GM18870 (cell line): ENCODE data around the gene CTNNA2.

ENCODE experiments used
- ATAC-seq: cut with Tn5 transposase; IDR thresholded peaks from one replicate; pipeline ENCODE4 v1.9.1; 2021; ENCODE audit warnings: moderate library complexity; ENCODE audit not compliant: unreplicated experiment

Gene CTNNA2

DNA sequence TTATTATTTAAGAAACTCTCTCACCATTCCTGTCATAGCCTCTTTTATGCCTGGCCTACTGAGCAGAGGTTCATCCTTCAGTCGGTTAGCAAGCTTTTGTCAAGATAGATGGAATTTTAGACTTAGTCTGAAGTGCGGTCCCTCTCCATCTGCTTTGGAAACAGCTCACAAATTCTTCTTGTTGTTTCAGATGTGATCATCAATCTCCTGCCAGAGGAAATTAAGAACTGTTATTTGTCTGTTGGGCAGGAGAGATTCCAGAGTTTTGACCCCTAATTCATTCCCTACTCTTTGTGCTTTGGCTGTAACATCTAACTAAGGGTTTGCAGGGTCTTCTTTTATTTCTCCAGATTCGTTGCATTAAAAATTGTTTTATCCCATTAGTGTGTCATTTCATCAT is 735.3 kb downstream of the CTNNA2 start:
- ATAC-seq: no peak

DNA sequence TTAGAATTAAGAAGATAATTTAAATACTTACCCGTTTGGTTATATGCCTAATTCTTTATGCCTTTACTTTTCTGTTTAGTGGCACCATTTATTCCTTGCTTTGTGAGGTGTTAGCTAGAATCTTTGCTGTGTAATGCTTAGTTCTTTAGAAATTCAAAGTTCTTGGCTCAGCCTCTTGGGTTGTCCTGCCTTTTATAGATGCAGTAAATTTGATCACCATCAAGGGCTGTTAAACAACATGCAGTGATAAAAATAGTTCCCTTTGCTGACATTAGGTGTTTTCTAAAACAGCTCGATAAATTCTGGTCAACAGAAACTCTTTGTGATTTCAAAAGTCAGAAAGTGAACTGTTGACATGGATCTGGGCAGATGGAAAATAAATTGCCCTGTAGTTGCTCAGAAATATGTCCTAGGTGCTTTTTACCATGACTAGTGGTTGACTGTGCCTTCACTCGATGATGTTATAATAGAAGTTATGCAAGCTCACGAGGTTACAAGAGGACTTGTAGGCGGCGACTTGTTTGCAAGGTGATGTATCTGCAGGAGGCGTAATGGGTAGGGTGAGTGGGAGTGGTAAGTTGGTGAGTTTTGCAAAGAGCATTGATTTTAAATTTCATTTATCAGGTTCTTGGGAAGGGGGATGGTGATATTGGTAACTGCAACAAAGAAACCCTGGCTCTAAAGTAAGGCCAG is 739.6 kb downstream of the CTNNA2 start:
- no peak for ATAC-seq

DNA sequence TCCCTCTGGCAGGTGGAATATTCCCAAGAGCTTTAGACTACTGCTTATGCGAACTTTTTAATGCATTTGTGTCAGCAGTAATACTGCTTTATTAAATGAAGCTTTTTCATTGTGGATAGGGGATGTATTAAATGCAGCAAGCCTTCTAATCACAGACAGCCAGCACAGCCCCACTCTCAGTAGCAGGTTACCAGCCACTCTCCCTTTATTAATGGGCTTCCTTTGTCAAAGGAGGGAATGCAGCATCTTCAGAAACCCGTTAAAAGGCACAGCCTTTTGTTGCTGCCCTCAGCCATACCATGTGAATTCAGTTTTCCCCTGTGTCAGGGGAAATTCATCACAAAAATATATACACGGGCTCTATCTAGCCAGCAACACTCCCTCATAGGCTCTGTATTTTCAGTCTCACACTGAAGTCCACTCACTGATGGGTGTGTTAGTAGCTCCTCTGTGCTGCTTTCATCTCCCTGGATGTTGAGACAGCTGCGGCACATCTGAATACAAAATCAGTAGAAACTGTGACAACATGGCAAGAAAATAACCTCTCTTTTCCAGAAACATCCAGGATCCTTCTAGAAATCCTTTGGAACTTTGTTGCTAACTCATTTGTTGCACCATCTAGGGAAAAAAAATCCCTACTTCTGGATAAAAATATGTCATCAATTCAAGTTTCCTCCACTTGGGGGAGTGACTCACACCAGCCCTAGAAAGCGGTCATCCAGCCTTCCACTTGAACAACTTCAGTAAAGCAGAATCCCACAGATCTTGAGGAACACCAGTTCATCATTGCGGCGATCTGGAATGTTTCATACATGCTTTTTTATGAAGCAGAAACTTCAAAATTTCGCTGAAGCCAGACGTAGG is 743.3 kb downstream of the CTNNA2 start:
- no peak for ATAC-seq

DNA sequence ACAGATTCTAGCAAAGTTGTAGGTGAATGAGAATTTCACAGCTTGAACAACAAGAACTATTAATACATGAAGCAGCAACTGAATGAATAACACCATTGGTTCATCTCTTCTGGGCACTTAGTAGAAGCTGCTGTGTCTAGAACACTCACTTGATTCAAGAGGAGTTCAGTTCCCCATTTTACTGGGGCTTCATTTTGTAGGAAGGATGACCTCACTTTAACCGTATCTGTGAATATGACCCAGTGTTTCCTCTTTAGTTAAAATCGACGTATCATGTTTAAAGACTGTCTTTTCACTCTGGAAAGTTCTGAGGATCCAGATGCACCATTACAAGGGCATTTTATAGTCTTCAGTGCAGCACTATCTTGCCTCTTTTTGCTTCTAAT is 743.9 kb downstream of the CTNNA2 start:
- ATAC-seq: no peak

DNA sequence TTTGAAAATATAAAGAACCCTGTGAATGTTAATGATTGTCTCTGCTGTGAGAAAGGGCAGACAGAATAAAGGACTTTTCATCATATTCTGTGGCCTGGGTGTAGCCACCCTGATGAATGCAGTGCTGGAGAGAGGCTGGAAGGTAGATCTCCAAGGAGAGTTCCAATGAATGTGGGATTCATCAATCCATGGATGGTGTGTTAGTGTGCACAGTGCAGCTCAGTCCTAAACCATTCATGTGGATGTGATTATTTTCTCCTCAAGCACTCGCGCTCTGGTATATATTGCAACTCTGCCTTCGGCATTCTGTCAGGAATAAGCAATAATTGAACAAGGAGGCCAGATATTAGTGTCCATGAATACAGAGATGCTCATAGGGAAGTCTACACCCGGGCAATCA is 744.6 kb downstream of the CTNNA2 start:
- ATAC-seq: no peak

DNA sequence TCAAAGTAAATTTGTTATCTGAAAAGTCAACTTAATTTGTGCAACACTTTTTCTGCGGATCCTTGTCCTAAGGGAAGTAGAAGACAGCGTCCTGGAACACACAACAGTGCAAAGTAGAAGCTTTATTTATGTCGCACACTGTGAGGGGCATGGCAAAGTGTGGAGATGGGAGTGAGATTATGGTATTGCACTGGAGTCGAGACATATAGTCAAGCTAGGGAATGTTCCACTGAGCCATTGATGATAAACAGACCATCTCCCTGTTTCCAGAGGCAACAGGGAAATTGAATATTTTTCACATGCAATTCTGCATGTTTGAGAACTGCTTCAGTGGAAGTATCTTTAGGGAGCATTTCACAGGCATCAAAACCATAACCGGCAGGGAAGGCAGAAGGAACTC is 745.5 kb downstream of the CTNNA2 start:
- ATAC-seq: no peak

DNA sequence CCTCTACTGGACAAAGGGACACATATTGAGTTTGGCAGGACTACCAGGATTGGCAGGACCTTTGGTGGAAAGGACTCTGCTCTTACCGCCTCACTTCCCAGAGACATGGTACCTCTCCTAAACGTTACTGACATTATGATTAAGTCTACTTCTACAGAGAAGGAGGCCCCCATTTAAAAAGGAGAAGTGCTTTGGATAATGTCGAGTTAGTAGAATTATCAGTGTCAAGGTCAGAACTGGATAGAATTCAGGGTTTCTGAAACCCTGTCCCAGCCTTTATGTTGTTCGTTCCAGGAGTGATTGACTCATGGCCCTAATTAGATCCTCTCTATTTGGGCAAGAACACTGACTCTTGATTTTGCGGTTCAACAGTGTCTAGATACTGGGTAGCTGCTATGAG is 745.9 kb downstream of the CTNNA2 start:
- ATAC-seq: no peak

DNA sequence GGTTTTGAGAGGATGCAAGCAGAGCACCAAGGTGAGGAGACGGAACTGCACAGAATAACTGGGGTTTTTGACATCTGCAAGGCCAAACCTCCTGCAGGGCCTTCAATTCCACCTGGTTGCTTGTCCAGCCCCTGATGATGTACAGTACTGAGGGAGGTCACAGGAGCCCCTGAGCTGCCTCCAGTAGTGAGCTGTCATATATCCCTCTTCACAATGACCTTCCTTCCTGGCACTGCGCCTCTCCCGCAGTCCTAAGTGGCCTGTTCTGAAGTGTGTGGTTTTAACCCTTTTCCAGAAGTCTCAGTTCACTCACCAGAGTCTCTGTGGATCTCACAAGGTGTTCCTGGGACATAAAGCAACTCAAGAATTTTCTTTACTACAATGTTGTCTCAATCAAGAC is 746.4 kb downstream of the CTNNA2 start:
- no peak for ATAC-seq

DNA sequence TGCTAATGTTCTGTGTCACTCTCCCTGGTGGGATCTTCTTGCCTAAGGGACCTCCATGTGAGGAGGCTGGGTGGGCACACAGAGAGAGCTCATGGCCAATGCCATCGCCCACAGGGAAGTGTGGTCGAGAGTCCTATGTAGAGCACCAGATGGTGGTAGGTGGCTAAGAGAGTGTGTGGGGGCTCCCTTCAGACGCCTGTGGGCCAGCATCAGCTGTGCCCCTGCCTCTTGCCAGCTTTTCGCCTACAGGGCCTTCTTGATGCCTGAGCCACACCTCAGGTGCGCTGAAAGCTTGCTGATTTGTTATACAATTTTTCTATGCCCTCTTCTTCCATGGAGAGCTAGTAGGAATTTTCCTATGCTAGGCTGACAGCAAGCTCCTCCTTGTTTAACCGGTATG is 753.4 kb downstream of the CTNNA2 start:
- no peak for ATAC-seq

DNA sequence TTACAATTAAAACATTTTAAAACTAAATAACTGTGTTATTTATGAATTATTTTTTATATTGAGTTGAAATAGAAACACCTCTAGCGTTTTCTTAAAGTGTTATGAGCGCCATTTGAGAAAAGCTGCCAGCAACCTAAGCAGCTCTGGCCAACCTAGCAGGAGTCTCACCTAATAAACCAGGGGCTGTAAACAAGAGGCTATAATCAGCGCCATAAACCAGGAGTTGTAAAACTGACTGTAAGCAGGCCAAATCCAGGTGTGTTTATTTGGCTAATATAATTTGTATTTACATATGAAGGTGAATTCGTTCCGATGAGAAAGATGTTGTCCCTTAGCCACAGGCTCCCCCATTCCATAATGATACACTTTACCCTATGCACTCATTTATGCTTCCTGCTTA is 757.0 kb downstream of the CTNNA2 start:
- ATAC-seq: no peak

DNA sequence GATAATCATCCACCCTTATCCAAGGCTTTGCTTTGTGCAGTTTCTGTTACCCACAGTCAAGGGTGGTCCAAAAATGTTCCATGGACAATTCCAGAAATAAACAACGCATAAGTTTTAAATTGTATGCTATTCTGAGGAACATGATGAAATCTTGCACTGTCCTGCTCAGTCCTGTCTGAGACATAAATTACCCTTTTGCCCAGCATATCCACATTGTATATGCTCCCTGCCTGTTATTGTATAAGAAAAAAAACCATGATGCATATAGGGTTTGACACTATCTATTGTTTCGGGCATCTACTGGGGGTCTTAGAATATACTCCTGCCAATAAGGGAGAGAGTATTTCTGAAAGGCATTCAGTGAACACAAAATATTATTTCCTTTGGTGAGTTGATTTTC is 767.7 kb downstream of the CTNNA2 start:
- no peak for ATAC-seq

DNA sequence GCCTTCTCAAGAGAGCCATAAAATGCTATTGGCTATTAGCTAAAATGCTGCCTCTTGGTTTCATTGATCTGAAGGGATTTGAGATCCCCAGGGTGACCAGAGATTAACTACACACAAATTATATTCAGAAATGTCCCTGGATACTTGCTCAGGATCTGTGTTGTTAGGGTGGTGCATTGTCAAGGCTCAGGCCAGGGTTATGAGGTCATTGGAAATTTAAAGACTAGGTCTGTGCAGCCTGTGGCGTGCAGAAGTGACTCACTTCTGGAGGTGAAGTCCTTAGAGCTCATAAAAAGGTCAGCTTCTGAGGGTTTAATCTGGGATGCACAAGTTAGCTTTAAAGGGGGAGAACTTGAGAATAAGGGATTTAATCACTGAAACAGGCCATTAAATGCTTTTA is 768.2 kb downstream of the CTNNA2 start:
- no peak for ATAC-seq

DNA sequence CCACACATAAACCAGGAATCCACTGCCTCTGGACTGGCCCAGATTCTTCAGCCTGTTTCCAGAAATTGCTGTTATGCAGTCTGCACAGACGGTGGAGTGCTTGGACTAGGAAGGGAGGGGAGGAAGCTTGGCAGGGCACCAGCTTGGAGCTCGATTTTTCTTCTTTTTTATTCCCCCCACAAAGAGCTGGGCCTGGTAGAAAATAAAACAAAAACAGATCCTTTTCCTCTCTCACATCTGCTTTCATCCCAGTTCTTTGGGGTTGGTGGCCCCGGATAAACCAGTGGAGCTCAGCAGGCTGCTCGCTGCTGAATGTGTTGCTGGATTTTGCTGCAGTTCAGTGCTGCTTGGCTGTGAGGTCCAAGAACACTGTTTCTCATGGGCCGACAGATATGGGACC is 775.7 kb downstream of the CTNNA2 start:
- ATAC-seq: no peak

DNA sequence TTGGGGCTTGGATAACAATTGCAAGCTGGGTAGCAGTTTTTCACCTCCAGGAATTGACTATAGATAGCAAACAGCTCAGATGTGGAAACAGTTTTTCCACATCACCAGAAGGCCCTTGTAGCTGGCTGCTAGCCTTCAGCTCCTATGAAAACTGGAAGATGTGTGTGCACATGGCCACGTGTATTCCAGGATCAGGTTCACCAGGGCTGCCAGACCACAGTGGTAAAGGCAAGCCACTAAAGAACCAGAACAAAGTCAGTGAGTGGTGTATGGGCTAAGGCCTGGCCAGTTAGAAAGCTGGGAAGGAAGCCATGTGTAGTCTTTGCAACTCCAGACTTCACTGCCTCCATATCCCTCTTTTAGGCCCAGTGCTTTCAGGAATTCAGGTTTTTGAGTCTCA is 778.8 kb downstream of the CTNNA2 start:
- no peak for ATAC-seq

DNA sequence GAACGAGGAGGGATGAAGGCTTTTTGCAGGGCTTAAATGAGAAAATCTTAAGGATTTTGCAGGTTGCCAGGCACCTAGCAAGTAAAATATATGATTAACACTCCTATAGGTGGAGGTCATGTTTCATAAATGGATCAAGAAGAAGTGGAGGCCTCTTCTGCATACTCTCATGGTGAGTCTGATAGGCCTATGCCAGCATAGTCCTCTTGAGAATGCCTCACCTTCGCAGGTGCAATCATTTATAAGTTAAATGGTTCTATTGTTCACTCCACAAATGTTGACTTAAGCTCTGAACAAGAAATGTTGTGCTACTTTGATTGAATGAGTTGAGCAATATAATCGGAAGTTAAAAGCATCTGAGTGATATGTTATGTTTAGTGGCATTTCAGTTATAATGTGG is 779.6 kb downstream of the CTNNA2 start:
- no peak for ATAC-seq

DNA sequence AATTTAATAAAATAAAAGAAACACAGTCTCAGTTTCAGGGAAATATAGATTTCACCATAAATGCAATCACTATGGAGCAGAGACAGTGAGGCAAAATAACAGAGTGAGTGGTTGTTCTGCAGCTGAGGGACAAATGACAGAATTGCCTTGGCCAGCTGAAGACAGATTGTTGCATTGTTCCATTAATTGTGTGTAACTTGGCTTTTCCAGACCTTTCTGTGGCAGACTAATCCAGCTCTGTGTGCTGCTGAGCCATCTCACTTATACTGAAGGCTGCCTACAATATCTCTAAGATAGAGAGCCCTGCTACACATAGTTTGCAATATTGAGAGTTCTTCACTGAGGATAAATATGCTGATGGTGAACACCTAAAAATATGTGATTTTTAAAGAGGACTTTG is 780.2 kb downstream of the CTNNA2 start:
- no peak for ATAC-seq

DNA sequence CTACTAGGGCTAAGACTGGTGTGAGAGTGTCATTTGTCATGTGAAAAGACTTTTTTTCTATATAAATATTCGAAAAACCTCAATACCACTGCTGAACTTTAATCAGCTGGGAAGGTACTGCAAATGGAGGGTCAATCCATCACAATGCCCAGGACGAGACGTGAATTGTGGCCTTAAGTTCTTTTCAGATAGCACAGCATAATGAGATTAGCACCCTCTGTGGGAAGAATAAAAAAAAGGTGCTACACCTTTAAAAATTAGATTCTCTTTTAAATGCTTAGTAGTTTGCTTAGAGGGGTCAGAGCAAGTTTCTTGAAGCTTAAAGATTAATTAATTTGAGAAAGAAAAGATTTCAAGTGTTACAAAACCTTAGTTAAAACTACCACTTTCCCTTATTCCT is 786.1 kb downstream of the CTNNA2 start:
- no peak for ATAC-seq

DNA sequence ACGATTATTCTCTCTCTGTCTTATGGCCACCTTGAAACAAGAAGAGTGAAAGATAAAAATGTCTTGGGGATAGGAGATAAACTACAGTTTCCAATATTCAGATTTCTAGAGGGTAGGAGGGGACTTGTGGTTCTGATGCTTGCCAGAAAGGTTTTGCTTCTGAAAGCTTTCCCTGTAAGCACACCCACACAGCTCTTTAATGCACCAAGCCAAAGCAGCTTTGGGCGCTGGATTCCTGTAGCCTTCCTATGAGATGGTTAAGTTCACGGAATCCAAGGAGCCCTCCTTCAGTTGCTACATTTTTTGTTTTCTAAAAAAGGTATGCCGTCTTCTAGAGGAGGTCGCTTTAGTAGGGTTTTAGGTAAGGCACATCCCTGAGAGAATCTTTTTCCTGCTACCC is 786.8 kb downstream of the CTNNA2 start:
- no peak for ATAC-seq

DNA sequence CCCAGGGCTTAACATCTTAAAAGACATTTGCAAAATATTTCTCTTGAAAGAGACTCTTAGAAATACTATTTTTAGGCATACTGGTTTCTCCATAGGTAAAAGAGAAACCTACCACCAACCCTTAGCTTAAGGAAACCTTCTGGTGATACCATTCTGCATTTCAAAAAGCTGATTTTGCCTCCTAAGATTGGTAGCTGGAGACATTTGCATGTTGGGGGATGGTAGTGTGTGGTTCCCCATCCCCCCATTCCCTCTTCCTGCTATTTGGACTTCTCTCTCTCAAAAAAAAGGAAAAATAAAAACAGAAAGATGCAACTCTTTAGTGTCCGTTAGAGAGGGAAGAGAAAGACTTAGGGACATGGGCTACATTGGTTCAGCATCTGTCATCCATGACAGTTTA is 787.5 kb downstream of the CTNNA2 start:
- ATAC-seq: no peak

DNA sequence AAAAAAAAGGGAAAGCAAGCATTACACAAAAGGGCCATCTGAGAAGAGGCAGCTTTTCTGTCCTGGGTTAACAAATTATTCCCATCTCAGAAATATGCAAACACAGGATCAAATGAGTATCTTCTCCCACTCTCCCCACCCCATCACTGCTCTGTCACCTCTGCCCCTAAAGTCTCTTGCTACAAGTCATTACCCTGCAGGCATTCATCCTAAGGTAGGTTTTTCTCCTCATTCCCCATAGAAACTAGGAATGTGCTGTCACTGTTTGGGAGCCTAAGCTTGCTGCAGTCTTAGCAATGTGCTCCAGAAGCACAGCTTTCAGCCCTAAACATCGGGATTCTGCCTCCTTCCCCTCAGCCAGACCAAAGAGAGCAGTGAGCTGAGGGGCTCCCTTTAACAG is 788.1 kb downstream of the CTNNA2 start:
- ATAC-seq: no peak

DNA sequence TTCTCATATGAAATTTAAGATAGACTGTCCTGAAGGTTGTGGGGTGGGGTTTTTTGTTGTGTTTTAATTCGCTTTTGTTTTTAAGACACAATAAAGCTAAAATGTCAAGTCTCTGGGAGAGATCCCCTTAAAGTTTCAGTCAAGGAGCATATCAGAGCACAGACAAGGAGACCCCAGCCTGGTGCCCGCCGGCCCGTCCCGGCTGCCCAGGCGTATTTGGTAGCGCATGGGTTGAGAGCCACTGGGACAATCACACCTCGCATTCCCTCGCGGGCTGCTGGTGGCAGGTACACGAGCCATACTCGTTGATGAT is 789.1 kb downstream of the CTNNA2 start:
- no peak for ATAC-seq

DNA sequence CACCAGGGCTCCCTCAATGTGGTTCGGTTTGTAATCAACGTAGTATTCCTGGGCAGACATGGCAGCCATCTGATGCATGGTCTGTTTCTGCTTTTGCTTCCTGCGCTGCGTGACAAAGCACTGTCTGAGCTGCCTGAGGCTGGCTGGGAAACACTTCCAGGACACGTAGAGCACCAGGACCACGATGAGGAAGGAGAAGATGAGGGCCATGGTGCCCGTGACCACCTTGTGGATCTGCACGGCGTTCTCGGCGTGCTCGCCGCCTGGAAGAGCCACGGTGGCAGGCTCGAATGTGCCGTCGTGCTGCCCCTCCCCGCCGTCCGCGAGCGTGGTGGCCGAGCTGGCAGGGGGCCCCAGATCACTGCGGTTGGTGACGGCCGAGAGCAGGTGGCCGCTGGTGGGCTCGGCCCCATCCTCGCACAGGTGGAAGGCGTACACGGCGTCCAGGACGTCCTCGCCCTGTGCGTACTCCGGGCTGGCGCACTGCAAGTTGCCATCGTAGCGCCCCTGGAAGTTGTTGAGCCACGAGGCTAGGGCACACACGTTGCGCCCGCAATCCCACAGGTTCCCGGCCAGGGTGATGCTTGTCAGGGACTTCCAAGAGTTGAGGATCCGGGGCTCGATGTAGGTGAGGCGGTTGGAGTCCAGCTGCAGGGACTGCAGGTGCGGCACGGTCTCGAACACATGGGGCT is 789.6 kb downstream of the CTNNA2 start:
- ATAC-seq: no peak
